Fibroblast of skin of right biceps (primary cell): Measurements from ENCODE around the gene TUT1.

Experiments
- DNase-seq: peaks from one replicate; pipeline ENCODE4 v3.0.0-alpha.2; 2013

The TUT1 gene

GRCh38 chr11:62539238-62539925, 51.9 kb downstream of the TUT1 start:
- DNase-seq, result peak; percentile 95

- no peak for DNase-seq
These were observed 52.7 kb downstream of the TUT1 start for GRCh38 chr11:62538470-62539237.

- no peak for DNase-seq
These were observed 54.9 kb downstream of the TUT1 start for GRCh38 chr11:62536301-62536957.

- DNase-seq, result no peak
These were observed 55.5 kb downstream of the TUT1 start for GRCh38 chr11:62535802-62536201.

GRCh38 chr11:62534779-62535545, 56.4 kb downstream of the TUT1 start:
- DNase-seq, result no peak

GRCh38 chr11:62532096-62532495, 59.2 kb downstream of the TUT1 start:
- DNase-seq, result no peak
